Nephron (organoid): Measurements from ENCODE around the gene FSTL4.
A peak's percentile ranks its signal among the peaks of the same experiment; 100 is the strongest.

Experiments
- H3K27ac Mint-ChIP-seq, 3 experiments: 2 replicates each; pipeline ENCODE4 v1.8.0; 2020; ENCODE audit warnings: mixed read lengths in 3 of 3, mild to moderate bottlenecking in 2 of 3, moderate library complexity in 1 of 3
- H3K27me3 Mint-ChIP-seq: 2 replicates; pipeline ENCODE4 v1.8.0; 2021; ENCODE audit warnings: low read depth, mild to moderate bottlenecking, moderate library complexity, mixed read lengths
- H3K36me3 Mint-ChIP-seq: 2 replicates; pipeline ENCODE4 v1.8.0; 2020; ENCODE audit warnings: low read depth, mixed read lengths
- H3K4me1 Mint-ChIP-seq: 2 replicates; pipeline ENCODE4 v1.8.0; 2020; ENCODE audit warnings: mixed read lengths
- H3K4me3 Mint-ChIP-seq, 3 experiments: 2 replicates each; pipeline ENCODE4 v1.8.0; 2020; ENCODE audit warnings: mild to moderate bottlenecking in 3 of 3, mixed read lengths in 3 of 3, moderate library complexity in 2 of 3
- H3K9me3 Mint-ChIP-seq: 2 replicates; pipeline ENCODE4 v1.8.0; 2020; ENCODE audit warnings: mixed read lengths
- TF ChIP-seq, protein P1 (sequence below), 3 experiments: fragments of 200-600 bp; sonication (generic); IDR thresholded peaks; one replicate each; pipeline ENCODE4 v1.5.0; 2021; ENCODE audit warnings: antibody characterized with exemption in 3 of 3; ENCODE audit not compliant: unreplicated experiment in 3 of 3

Gene FSTL4

GRCh38 chr5:133149345-133149744 lies 463.0 kb downstream of the FSTL4 start:
- Mint-ChIP-seq H3K4me1 (peaks cover 36% of the 10 kb centered on the region), H3K4me3 (no peak overlapping the region), H3K36me3 (no peaks in the 10 kb centered on the region), H3K27ac (peak overlapping the region in 2 of 3 experiments; percentile 3 to 26), H3K9me3 (peaks cover 5% of the 10 kb centered on the region), H3K27me3 (peaks cover 32% of the 10 kb centered on the region)
- TF ChIP-seq, protein P1, sequence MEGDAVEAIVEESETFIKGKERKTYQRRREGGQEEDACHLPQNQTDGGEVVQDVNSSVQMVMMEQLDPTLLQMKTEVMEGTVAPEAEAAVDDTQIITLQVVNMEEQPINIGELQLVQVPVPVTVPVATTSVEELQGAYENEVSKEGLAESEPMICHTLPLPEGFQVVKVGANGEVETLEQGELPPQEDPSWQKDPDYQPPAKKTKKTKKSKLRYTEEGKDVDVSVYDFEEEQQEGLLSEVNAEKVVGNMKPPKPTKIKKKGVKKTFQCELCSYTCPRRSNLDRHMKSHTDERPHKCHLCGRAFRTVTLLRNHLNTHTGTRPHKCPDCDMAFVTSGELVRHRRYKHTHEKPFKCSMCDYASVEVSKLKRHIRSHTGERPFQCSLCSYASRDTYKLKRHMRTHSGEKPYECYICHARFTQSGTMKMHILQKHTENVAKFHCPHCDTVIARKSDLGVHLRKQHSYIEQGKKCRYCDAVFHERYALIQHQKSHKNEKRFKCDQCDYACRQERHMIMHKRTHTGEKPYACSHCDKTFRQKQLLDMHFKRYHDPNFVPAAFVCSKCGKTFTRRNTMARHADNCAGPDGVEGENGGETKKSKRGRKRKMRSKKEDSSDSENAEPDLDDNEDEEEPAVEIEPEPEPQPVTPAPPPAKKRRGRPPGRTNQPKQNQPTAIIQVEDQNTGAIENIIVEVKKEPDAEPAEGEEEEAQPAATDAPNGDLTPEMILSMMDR (IDR thresholded peaks at IDR 0.05; ENCODE audit: unreplicated experiment in 3 of 3) = no peak

GRCh38 chr5:133147815-133148567 lies 464.4 kb downstream of the FSTL4 start:
- TF ChIP-seq, protein P1 (IDR thresholded peaks at IDR 0.05; ENCODE audit: unreplicated experiment in 3 of 3) = no peak
- no peak overlapping the region for H3K4me3 Mint-ChIP-seq
- H3K36me3 Mint-ChIP-seq = peaks cover 4% of the 10 kb centered on the region
- H3K27me3 Mint-ChIP-seq = peaks cover 23% of the 10 kb centered on the region
- peaks cover 36% of the 10 kb centered on the region for H3K4me1 Mint-ChIP-seq
- H3K9me3 Mint-ChIP-seq = peaks cover 11% of the 10 kb centered on the region
- peak overlapping the region in 1 of 3 experiments; percentile 37 for H3K27ac Mint-ChIP-seq

DNA sequence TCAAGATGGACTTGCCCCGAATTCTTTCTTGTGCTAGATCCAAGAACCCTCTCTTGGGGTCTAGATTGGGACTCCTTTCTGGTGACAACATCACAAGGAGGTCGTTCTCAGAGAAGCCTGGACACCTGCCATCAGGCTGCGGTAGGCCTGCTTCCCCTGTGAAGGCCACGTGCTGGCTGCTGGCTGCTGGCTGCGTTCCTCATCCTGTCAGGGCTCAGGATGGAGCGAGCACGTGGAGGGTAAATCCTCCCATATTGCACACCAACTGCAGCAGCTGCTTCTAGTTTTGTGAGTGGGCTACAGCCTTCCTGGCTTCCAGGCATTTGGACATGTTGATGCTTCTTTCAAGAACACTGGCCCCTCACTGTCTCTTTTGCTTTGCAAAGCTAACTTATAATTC lies 464.9 kb downstream of the FSTL4 start:
- H3K36me3 Mint-ChIP-seq = peaks cover 4% of the 10 kb centered on the region
- H3K27ac Mint-ChIP-seq = peak overlapping the region in 2 of 3 experiments; percentile 37 to 60

More for the DNA sequence above, 464.9 kb downstream of the FSTL4 start:
- TF ChIP-seq, protein P1 (IDR thresholded peaks at IDR 0.05; ENCODE audit: unreplicated experiment in 3 of 3) = no peak
- peaks cover 11% of the 10 kb centered on the region for H3K9me3 Mint-ChIP-seq
- H3K4me3 Mint-ChIP-seq = no peak overlapping the region
- H3K27me3 Mint-ChIP-seq = peaks cover 23% of the 10 kb centered on the region
- peaks cover 36% of the 10 kb centered on the region for H3K4me1 Mint-ChIP-seq
